OCI-LY1 (cell line): ENCODE measurements around the gene CYP2W1.

Source experiments
- EZH2 ChIP-seq: fragments of 200-600 bp; sonication (generic), shearing (Covaris generic); IDR thresholded peaks from 2 replicates; pipeline ENCODE4 v1.8.0; 2017; ENCODE audit warnings: borderline replicate concordance, mixed run types, mild to moderate bottlenecking, antibody characterized with exemption, low read length, moderate library complexity, mixed read lengths
- TF ChIP-seq, protein P1 (sequence below): fragments of 200-600 bp; sonication (generic), shearing (Covaris generic); IDR thresholded peaks from 2 replicates; pipeline ENCODE4 v1.5.1; 2017; ENCODE audit warnings: mild to moderate bottlenecking, antibody characterized with exemption, low read length, moderate library complexity, mixed read lengths

GRCh38 chr7:1028044-1028770, 45.2 kb downstream of the CYP2W1 start:
- no peak for TF ChIP-seq EZH2
- TF ChIP-seq, protein P1, sequence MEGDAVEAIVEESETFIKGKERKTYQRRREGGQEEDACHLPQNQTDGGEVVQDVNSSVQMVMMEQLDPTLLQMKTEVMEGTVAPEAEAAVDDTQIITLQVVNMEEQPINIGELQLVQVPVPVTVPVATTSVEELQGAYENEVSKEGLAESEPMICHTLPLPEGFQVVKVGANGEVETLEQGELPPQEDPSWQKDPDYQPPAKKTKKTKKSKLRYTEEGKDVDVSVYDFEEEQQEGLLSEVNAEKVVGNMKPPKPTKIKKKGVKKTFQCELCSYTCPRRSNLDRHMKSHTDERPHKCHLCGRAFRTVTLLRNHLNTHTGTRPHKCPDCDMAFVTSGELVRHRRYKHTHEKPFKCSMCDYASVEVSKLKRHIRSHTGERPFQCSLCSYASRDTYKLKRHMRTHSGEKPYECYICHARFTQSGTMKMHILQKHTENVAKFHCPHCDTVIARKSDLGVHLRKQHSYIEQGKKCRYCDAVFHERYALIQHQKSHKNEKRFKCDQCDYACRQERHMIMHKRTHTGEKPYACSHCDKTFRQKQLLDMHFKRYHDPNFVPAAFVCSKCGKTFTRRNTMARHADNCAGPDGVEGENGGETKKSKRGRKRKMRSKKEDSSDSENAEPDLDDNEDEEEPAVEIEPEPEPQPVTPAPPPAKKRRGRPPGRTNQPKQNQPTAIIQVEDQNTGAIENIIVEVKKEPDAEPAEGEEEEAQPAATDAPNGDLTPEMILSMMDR, result no peak
